GM06990 (cell line): ENCODE data around the gene NOXO1.

Experiments
- DNase-seq: peaks from one replicate; pipeline ENCODE4 v3.0.0-alpha.2; 2011; ENCODE audit not compliant: insufficient read length; ENCODE audit errors: extremely low read depth
- H3K27me3 ChIP-seq: replicated peaks from 2 replicates; pipeline ENCODE4 v1.6.0; 2011; ENCODE audit warnings: low read length; ENCODE audit not compliant: control insufficient read depth, insufficient read depth
- H3K36me3 ChIP-seq: 2 replicates; pipeline ENCODE4 v1.5.1; 2011; ENCODE audit warnings: low read length; ENCODE audit not compliant: control insufficient read depth, insufficient read depth
- H3K4me3 ChIP-seq: replicated peaks from 2 replicates; pipeline ENCODE4 v1.5.1; 2011; ENCODE audit warnings: low read depth, mild to moderate bottlenecking, control low read depth, low read length
- TF ChIP-seq, protein P1 (sequence below): IDR thresholded peaks from 2 replicates; pipeline ENCODE4 v1.5.1; 2011; ENCODE audit warnings: low read length, control low read depth, mild to moderate bottlenecking, inconsistent platforms; ENCODE audit not compliant: insufficient read depth, poor library complexity, severe bottlenecking

Gene NOXO1

DNA sequence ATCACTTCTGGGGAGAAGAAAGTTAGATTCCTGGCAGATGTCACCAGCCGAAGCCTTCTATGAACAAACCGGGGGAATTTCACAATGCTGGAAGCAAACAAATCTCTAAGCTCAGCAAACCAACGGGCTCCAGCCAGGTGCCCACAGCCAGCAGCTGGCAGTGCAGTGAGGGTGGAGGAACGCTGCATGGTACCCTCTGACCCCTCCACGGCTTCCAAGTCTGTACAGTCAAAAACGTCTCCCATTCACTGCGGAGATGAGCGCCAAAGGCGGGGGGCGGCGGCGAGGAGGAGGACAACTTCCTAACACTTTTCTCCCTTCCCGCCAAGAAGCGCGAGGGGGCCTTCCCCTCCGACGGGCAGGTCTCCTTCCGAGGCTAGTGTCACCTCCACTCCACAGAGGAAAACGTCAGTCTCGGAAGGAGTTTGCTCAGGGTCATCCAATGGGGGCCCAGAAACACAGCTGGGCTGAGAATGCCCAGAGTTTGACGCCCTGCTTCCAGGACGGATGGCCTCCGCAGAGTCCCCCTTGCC, 27.4 kb upstream of the NOXO1 start:
- Histone ChIP-seq H3K36me3 (peaks cover 7% of the 10 kb centered on the region), H3K4me3 (peak overlapping the region; percentile 68), H3K27me3 (no peaks in the 10 kb centered on the region)
- no peak for DNase-seq
- TF ChIP-seq, protein P1, sequence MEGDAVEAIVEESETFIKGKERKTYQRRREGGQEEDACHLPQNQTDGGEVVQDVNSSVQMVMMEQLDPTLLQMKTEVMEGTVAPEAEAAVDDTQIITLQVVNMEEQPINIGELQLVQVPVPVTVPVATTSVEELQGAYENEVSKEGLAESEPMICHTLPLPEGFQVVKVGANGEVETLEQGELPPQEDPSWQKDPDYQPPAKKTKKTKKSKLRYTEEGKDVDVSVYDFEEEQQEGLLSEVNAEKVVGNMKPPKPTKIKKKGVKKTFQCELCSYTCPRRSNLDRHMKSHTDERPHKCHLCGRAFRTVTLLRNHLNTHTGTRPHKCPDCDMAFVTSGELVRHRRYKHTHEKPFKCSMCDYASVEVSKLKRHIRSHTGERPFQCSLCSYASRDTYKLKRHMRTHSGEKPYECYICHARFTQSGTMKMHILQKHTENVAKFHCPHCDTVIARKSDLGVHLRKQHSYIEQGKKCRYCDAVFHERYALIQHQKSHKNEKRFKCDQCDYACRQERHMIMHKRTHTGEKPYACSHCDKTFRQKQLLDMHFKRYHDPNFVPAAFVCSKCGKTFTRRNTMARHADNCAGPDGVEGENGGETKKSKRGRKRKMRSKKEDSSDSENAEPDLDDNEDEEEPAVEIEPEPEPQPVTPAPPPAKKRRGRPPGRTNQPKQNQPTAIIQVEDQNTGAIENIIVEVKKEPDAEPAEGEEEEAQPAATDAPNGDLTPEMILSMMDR: no peak

DNA sequence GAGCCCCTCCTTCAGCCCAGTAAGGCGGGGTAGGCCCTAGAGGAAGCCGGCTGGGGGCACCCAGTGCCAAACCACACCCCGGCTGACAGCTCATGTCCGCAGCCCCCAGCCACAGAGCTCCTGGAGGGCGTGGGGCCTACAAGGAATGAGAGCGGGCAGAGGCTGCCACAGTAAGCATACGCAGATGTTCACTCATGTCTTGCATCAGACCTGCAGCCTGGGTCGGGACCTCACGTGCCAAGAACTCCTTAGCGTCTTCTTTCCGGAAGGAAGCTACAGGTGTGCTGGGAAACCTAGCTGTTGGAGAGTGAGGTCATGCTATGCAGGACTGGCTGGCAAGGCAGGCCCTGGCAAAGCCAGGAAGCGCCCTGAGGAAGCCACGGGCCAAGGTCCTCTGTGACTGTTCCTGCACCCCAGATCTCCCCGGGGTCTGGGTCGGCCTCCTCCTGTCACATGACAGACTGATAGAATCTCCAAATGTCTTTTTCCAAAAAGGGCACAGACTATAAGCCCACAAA, 26.8 kb upstream of the NOXO1 start:
- Histone ChIP-seq H3K4me3 (peak overlapping the region; percentile 68), H3K36me3 (peaks cover 13% of the 10 kb centered on the region), H3K27me3 (no peaks in the 10 kb centered on the region)
- no peak for DNase-seq
- TF ChIP-seq, protein P1: no peak

DNA sequence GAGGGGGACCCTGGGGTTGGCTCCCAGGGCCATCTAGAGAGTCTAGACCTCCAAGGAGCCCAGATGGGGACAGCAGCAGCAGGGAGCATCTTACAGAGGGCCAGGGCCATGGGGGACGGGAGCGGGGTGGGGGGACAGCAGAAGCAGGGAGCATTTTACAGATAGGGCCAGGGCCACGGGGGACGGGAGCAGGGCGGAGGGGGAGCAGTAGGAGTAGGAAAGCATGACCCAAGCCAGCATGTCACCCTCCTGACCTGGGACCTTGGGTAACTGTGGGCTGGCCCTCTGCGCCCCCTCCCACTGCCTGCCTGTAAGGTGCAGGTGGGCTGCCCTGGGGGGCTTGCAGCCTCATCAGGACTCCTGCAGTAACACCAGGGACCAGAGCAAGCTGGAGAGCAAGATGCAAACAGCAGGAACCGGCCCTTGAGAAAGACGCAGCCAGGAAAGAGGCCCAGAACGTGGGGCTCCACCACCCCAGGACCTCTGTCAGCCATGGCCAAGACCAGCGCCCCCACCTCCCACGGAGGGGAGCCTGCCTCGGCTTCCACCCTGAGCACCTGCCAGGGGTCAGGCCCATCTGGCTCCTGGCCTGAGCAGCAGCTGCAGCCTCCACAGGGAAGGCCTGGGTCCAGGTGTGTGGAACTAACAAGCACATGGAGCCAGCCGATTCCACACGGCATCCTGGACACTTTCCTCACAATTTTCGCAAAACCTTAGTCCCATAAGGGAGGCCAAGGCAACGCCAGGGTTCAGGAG, 26.0 kb upstream of the NOXO1 start:
- Histone ChIP-seq H3K4me3 (peak overlapping the region; percentile 68), H3K36me3 (peaks cover 22% of the 10 kb centered on the region), H3K27me3 (no peaks in the 10 kb centered on the region)
- TF ChIP-seq, protein P1: no peak
- DNase-seq: no peak

DNA sequence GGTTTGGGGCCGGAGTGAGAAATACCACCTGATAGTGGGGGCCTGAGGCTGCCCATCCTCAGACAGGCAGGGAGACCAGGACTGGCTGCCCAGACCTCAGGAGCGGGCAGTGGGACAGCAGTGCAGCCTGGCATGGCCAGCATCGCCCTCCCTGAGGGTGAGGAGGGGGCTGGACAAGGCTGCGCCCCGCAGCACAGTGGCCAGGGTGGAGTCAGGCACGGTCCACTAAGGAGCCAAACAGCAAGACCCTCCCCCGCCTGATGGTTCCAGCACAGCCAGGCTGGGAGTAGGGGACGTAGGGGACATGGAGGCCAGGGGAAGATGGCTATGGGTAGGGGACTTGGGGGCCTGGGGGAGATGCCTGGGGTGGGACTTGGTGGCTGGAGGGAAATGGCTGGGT, 25.0 kb upstream of the NOXO1 start:
- Histone ChIP-seq H3K36me3 (peaks cover 31% of the 10 kb centered on the region), H3K4me3 (no peak overlapping the region)

DNA sequence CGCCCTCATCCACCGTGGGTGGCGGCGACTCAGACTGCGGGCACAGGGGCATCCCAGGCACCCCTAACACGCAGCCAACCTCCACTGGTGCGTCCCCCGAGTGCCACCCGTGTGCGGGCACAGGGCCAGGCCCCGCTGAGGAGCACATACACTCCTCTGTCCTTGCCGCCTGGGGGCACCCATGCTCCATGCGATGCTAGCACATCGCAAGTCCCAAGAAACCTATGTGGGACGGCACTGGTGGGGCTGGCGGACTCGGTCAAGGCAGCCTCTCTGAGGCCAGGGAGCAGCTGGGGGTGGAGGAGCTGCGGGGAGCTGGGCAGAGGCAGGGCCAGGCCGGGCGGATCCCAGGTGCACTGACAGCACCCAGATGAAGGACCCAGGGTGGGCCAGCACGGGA, 24.4 kb upstream of the NOXO1 start:
- Histone ChIP-seq H3K4me3 (no peak overlapping the region), H3K27me3 (no peaks in the 10 kb centered on the region), H3K36me3 (peaks cover 35% of the 10 kb centered on the region)
- no peak for DNase-seq
- TF ChIP-seq, protein P1: peak; percentile 4

More for the DNA sequence above, 25.0 kb upstream of the NOXO1 start:
- TF ChIP-seq, protein P1: no peak
- DNase-seq: no peak
- no peaks in the 10 kb centered on the region for H3K27me3 ChIP-seq
